ENCODE measurements around the gene ZNF738.

Gene ZNF738

GRCh38 chr19:21423057-21424041, 64.5 kb downstream of the ZNF738 start:
- DNase-seq (ENCODE audit: low read depth), result no peak

All from stimulated activated CD8-positive, alpha-beta memory T cell treated with anti-CD3 and anti-CD28 coated beads, Interleukin-15, amount 100 ng/mL, for 1 hour (primary cell).